OCI-LY1 (cell line): ENCODE measurements around the gene RAI1.

Experiments
- H2AFZ ChIP-seq: fragments of 200-600 bp; sonication (generic), shearing (Covaris generic); 2 replicates; pipeline ENCODE4 v1.6.0; 2014; ENCODE audit warnings: antibody characterized with exemption, mild to moderate bottlenecking, low read length
- H3F3A ChIP-seq: fragments of 200-600 bp; sonication (generic), shearing (Covaris generic); 2 replicates; pipeline ENCODE4 v1.6.0; 2014; ENCODE audit warnings: mild to moderate bottlenecking, antibody characterized with exemption, low read length, moderate library complexity; ENCODE audit not compliant: insufficient read depth
- H3K27ac ChIP-seq: fragments of 200-600 bp; sonication (generic); 2 replicates; pipeline ENCODE4 v1.5.1; 2014; ENCODE audit warnings: low read length, mixed run types, mild to moderate bottlenecking, low read depth; ENCODE audit not compliant: poor library complexity, severe bottlenecking
- H3K27me3 ChIP-seq: fragments of 200-600 bp; sonication (generic); 2 replicates; pipeline ENCODE4 v1.6.0; 2014; ENCODE audit warnings: antibody characterized with exemption, mild to moderate bottlenecking, low read length, moderate library complexity; ENCODE audit not compliant: insufficient read depth
- H3K36me3 ChIP-seq: fragments of 200-600 bp; sonication (generic); 2 replicates; pipeline ENCODE4 v1.6.1; 2014; ENCODE audit warnings: mild to moderate bottlenecking, antibody characterized with exemption, low read length, moderate library complexity, mixed read lengths; ENCODE audit not compliant: insufficient read depth
- H3K4me1 ChIP-seq: fragments of 200-600 bp; sonication (generic); 2 replicates; pipeline ENCODE4 v1.5.1; 2014; ENCODE audit warnings: mild to moderate bottlenecking, low read length, moderate library complexity; ENCODE audit not compliant: insufficient read depth, severe bottlenecking
- H3K4me2 ChIP-seq: fragments of 200-600 bp; sonication (generic), shearing (Covaris generic); 2 replicates; pipeline ENCODE4 v1.6.1; 2014; ENCODE audit warnings: low read length
- H3K4me3 ChIP-seq: fragments of 200-600 bp; sonication (generic); 2 replicates; pipeline ENCODE4 v1.5.1; 2014; ENCODE audit warnings: low read length, low read depth, mild to moderate bottlenecking, mixed read lengths; ENCODE audit not compliant: poor library complexity, severe bottlenecking
- H3K79me2 ChIP-seq: fragments of 200-600 bp; shearing (Covaris generic); 2 replicates; pipeline ENCODE4 v1.6.1; 2016; ENCODE audit warnings: mixed run types, low read length, mixed read lengths; ENCODE audit not compliant: insufficient read depth
- H3K9ac ChIP-seq: fragments of 200-600 bp; sonication (generic), shearing (Covaris generic); 2 replicates; pipeline ENCODE4 v1.6.1; 2014; ENCODE audit warnings: mild to moderate bottlenecking, low read length, mixed read lengths
- H3K9me2 ChIP-seq: fragments of 200-600 bp; sonication (generic), shearing (Covaris generic); 2 replicates; pipeline ENCODE4 v1.6.1; 2014; ENCODE audit warnings: low read depth, mild to moderate bottlenecking, low read length, mixed read lengths
- H3K9me3 ChIP-seq: fragments of 200-600 bp; shearing (Covaris generic); 2 replicates; pipeline ENCODE4 v1.6.1; 2014; ENCODE audit warnings: low read length, mixed read lengths
- H4K20me1 ChIP-seq: fragments of 200-600 bp; sonication (generic), shearing (Covaris generic); 2 replicates; pipeline ENCODE4 v1.6.0; 2016; ENCODE audit warnings: mild to moderate bottlenecking, low read length; ENCODE audit not compliant: insufficient read depth
- EZH2 ChIP-seq: fragments of 200-600 bp; sonication (generic), shearing (Covaris generic); IDR thresholded peaks from 2 replicates; pipeline ENCODE4 v1.8.0; 2017; ENCODE audit warnings: borderline replicate concordance, mixed run types, mild to moderate bottlenecking, antibody characterized with exemption, low read length, moderate library complexity, mixed read lengths
- TF ChIP-seq, protein P1 (sequence below): fragments of 200-600 bp; sonication (generic), shearing (Covaris generic); IDR thresholded peaks from 2 replicates; pipeline ENCODE4 v1.5.1; 2017; ENCODE audit warnings: mild to moderate bottlenecking, antibody characterized with exemption, low read length, moderate library complexity, mixed read lengths

The RAI1 gene

DNA sequence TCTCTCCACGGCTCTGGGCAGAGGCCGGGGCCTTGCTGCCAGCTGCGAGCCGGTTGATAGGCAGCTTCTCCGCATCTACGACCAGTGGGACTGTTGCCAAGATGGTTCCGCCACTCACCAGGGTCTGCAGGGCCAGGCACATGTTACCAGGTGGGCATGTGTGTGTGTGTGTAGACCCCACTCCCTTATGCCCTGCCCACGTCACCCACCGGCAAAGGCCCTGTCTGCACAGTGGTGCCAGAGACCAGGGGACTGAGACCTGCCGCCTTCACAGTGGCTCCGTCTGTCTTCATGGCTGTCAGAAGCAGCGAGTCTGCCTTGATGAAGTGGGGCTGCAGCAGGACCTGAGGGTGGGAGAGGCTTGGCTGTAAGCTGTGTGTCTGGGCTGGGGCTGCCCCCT is 137.9 kb downstream of the RAI1 start:
- no peak overlapping the region for H2AFZ ChIP-seq
- no peaks in the 10 kb centered on the region for H3K9me2 ChIP-seq
- H3K36me3 ChIP-seq = peaks cover 61% of the 10 kb centered on the region
- H3K4me3 ChIP-seq = no peak overlapping the region
- H3F3A ChIP-seq = no peaks in the 10 kb centered on the region
- H3K9me3 ChIP-seq = no peaks in the 10 kb centered on the region
- H3K4me1 ChIP-seq = peaks cover 46% of the 10 kb centered on the region
- peak overlapping the region; percentile 65 for H3K27ac ChIP-seq
- H3K4me2 ChIP-seq = no peak overlapping the region
- H3K79me2 ChIP-seq = peaks cover 5% of the 10 kb centered on the region; the same call in 1 of the 2 replicates
- H4K20me1 ChIP-seq = no peaks in the 10 kb centered on the region
- H3K27me3 ChIP-seq = no peaks in the 10 kb centered on the region
- TF ChIP-seq, protein P1, sequence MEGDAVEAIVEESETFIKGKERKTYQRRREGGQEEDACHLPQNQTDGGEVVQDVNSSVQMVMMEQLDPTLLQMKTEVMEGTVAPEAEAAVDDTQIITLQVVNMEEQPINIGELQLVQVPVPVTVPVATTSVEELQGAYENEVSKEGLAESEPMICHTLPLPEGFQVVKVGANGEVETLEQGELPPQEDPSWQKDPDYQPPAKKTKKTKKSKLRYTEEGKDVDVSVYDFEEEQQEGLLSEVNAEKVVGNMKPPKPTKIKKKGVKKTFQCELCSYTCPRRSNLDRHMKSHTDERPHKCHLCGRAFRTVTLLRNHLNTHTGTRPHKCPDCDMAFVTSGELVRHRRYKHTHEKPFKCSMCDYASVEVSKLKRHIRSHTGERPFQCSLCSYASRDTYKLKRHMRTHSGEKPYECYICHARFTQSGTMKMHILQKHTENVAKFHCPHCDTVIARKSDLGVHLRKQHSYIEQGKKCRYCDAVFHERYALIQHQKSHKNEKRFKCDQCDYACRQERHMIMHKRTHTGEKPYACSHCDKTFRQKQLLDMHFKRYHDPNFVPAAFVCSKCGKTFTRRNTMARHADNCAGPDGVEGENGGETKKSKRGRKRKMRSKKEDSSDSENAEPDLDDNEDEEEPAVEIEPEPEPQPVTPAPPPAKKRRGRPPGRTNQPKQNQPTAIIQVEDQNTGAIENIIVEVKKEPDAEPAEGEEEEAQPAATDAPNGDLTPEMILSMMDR = no peak
- TF ChIP-seq EZH2 = no peak
- H3K9ac ChIP-seq = no peak overlapping the region

DNA sequence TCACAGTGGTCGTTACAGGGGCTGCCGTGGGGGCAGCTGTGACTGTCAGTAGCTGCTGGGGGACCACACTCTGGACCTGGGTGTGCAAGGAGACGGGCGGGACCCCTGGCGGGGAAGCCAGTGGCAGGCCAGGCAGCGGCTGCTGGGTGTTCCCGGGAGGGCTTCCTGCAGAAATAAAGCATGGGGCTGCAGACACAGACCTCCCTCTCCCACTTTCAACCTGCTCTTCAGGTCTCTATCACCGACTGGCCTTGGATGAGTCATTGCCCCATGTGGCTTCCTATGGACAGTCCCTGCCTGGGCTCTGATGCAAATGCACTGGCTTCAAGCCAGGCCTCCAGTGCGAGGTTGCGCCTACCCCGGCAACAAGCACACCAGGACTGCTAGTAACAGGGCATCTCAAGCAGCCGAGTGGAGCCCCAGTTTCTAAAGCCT is 138.3 kb downstream of the RAI1 start:
- Histone ChIP-seq H3K9me3 (no peaks in the 10 kb centered on the region), H3K36me3 (peaks cover 56% of the 10 kb centered on the region), H3K9me2 (no peaks in the 10 kb centered on the region), H3K4me3 (peak overlapping the region; percentile 79), H2AFZ (no peak overlapping the region), H3F3A (no peaks in the 10 kb centered on the region), H3K27me3 (no peaks in the 10 kb centered on the region), H3K9ac (peak overlapping the region; percentile 77; the same call in 1 of the 2 replicates), H4K20me1 (no peaks in the 10 kb centered on the region), H3K4me1 (peaks cover 51% of the 10 kb centered on the region), H3K27ac (peak overlapping the region; percentile 65), H3K4me2 (peak overlapping the region; percentile 95), H3K79me2 (peaks cover 5% of the 10 kb centered on the region; the same call in 1 of the 2 replicates)
- no peak for TF ChIP-seq EZH2
- TF ChIP-seq, protein P1 = no peak

DNA sequence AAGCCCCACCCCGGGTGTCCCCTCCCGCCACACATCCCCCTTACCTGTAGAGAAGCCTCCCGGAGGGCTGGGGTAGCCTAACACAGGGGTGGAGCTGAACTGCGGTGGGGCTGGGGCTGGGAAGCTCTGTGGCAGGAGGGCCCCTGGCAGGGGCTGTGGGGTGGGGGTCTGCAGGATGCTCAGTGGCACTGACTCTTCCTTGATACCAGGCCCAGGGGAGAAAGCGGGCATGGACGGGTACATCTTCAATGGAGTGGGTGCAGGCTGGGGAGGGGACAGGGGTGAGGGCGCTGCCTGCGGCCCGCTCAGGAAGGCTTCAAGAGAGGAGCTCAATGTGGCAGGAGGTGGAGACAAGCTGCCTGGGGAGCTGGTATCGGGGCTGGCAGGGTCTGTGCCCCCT is 138.8 kb downstream of the RAI1 start:
- H3K36me3 ChIP-seq = peaks cover 51% of the 10 kb centered on the region
- H3K27me3 ChIP-seq = no peaks in the 10 kb centered on the region
- peaks cover 55% of the 10 kb centered on the region for H3K4me1 ChIP-seq
- H3K79me2 ChIP-seq = peaks cover 5% of the 10 kb centered on the region; the same call in 1 of the 2 replicates
- peak overlapping the region; percentile 79 for H3K4me3 ChIP-seq
- no peak overlapping the region for H2AFZ ChIP-seq
- H3F3A ChIP-seq = no peaks in the 10 kb centered on the region
- peak overlapping the region; percentile 77; the same call in 1 of the 2 replicates for H3K9ac ChIP-seq
- H3K9me2 ChIP-seq = no peaks in the 10 kb centered on the region
- H3K4me2 ChIP-seq = peak overlapping the region; percentile 95
- H4K20me1 ChIP-seq = no peaks in the 10 kb centered on the region
- no peak for TF ChIP-seq EZH2
- TF ChIP-seq, protein P1 = no peak
- H3K9me3 ChIP-seq = no peaks in the 10 kb centered on the region
- peak overlapping the region; percentile 65 for H3K27ac ChIP-seq
